OCI-M1 (cell line): ENCODE measurements around the gene DLG2.

ENCODE experiments used
- DNase-seq: peaks from one replicate; lab custom pipeline; 2025; lab: John Stamatoyannopoulos, UW

Gene DLG2

DNA sequence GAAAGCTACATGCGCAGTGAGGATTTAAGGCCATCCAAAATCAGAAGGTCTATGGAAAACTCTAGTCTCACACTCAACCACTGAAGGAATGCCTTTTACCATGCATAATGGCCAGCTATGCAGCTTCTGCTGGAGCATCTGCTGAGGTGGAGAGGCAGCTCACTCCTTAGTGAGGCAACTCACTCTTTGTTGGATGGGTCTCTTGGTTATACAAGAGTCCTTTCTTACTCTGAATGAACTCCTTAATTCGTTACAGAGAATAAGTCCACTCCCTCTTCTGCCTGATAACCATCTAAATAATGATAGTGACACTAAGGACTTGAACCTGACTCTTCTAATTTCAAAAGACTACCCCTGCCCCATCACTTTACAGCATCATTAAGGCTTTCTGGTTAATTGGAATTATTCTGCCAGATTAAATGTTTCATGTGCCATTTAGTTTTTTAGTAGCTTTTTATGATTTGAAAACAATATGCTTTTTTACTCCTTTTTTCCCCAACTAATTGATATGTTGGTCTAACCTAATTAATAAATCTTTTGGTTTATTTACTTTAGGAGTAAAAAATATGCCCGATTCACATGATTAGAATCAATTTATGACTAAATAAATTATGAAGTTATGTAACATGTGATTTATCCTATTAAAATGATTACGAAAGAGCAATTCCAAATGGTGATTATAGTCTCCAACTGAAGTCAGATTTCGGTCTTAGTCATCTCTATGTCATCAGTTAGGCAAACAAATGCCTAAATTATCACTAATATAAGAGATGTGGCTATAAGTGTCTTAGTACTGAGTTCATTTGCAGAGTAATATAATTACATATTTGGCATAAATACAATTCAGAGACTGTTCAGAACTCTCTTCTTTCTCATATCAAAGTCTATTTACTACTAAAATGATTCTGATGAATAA is 2054.3 kb downstream of the DLG2 start:
- DNase-seq, result no peak

DNA sequence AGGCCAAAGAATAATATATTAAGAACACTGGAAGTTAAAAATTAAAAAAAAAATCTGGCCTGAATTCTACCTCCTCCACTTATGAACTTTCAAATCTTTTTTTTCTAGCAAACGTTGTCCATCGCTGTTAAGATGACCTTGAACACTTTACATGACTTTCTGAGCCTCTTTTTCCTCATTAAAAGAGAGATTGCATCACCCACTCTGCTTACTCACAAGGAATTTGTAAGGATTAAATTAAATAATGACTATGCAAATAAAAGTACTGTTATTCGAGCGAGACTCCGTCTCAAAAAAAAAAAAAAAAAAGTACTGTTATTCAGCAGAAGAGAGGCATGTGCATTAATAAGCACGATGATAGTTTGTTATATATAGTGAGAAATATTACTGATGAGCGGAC is 2055.8 kb downstream of the DLG2 start:
- no peak for DNase-seq

DNA sequence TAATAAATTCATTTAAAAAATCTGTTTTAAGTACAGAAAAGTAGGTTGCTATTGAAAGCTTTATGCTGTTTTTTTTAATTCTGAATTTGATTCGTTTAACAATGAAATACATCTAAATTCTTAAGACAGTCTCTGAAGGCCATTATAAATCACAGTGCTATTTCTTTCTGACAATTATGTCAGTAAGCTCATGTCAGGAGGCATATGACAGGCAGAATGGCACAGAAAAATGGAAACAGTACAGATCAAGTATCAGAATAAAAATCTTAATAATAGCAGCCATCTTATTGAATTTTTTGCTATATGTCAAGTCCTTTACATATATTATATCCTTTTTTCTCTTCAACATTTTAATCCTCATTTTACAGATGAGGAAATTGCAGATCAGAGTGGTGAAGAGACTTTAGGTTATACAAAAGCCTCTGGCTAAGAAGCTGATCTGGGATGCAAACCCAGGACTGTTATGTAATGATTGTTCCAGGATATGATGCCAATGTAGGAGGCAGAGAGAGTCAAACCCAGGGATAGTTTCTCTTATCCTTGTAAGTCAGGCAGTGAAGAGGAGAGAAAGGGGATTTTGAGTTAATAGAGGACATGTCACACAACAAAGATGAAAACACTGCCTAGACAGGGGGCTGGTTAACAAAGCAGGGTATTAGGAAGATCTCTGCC is 2057.9 kb downstream of the DLG2 start:
- no peak for DNase-seq

- DNase-seq, result no peak
Measured at GRCh38 chr11:83568516-83568915, 2058.6 kb downstream of the DLG2 start.

DNA sequence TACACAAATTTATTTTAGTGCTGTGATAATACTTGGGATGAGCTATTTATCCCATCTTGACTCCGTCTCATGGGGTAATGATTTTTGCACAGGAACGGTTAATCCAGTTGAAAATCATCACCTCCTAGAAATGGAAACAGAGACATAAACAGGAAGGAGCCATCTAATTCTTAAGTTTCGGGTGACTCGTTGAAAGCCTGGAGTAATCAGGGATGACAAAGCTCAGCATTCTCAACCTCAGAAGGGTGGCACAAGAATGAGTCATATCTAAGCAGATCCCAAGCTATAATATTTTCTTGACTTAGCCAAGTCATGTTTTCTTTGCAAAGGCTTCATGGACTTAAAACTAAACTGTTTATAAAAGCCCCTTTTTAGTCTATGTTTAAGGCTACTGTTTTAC is 2060.2 kb downstream of the DLG2 start:
- DNase-seq, result no peak

- no peak for DNase-seq
Measured at GRCh38 chr11:83564870-83565269, 2062.3 kb downstream of the DLG2 start.

- DNase-seq, result no peak
Measured at GRCh38 chr11:83558281-83558680, 2068.9 kb downstream of the DLG2 start.

- no peak for DNase-seq
Measured at GRCh38 chr11:83557653-83558052, 2069.5 kb downstream of the DLG2 start.

GRCh38 chr11:83554876-83555275 is 2072.3 kb downstream of the DLG2 start:
- no peak for DNase-seq

GRCh38 chr11:83549984-83550667 is 2077.0 kb downstream of the DLG2 start:
- DNase-seq, result peak; percentile 32

GRCh38 chr11:83546368-83546767 is 2080.8 kb downstream of the DLG2 start:
- no peak for DNase-seq

DNA sequence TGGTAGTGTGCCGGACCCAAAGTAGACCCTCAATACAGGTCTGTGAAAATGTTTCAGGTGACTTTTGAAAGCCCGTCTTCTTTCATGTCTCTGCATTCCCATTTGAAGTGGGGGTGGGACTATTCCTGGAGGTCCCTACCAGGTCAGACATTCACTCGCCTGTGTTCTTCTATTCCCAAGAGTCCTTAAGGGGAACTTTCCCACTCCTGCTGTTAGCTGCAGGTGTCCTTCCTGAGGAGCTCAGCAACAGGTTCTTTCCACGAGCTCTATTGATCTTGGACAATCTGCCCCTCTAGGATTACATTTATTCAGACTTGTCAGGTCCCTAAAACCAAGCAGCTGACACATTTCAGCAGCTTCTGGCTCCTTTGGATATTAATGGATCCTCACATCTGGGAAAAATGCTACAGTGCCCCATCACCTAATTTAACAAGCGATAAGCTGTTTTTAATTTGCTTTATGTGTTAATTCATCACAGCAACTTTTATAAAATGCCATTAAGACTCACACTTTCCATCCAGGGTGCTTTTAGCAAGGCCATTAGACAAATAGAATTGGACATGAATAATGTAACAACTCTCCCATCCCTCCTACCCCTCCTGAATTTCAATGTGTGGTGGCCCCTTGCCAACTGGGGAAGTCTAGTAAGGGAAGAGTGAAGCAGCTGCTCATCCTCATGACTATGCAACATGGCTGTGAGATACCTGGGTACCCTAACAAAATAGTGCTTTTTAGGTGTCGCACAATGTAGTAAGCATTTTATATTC is 2081.5 kb downstream of the DLG2 start:
- DNase-seq, result no peak

GRCh38 chr11:83544846-83545245 is 2082.3 kb downstream of the DLG2 start:
- no peak for DNase-seq

DNA sequence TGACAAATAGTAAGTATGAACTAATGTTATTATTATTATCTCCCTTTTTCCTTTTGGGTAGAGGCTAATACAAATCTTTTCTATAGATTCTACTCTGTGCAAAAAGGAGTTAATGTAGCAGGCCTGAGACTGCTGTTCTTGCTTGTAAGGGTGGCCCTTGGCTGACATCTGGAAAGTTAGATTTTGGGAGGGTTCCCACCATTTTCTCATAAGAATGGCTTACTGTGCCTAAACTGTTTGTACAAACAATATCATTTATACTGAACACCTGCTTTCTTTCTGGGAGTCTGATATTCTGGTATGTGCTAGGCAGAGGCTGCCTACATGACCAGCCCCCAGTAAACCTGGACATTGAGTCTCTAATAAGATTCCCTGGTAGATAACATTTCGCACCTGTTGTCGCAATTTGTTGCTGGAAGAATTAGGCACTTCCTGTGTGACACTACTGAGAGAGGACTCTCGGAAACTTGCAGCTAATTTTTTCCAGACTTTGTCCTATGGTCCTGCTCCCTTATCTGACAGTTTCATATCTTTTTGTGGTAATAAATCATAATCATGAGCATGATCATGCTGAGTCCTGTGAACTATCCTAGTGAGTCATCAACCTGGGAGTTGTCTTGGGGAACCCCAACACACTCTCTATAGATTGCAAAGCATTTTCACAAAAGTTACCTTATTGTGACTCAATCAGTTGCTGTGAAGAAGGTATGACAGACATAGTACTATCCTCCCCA is 2083.3 kb downstream of the DLG2 start:
- DNase-seq, result no peak

GRCh38 chr11:83542861-83543260 is 2084.3 kb downstream of the DLG2 start:
- DNase-seq, result no peak

- no peak for DNase-seq
Measured at GRCh38 chr11:83540728-83541127, 2086.4 kb downstream of the DLG2 start.

DNA sequence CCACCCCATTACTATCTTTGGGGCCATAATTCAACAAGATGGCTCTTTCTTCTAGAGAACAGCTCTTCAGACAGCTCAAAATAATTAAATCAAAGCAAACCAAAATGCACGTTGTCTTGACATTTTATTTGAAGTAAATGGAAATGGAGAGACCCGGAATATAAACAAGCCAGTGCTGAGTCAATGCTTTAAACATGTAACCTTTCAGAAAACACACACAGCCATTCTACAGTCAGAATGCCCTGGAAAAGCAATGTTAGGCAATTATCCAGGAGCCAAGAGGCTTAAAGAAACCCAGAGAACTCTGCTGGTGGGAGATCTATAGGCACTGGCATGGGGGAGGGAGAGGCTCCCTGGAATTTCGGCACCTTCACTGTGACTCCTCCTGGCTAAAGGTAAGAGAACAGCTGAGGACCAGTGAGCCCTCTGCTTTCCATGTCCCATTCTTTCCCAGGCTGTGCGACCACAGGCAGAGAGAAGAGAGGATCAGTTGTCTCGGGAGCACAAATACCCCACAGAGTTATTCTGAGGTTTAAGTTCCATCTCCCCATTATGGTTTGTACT is 2086.9 kb downstream of the DLG2 start:
- no peak for DNase-seq

DNA sequence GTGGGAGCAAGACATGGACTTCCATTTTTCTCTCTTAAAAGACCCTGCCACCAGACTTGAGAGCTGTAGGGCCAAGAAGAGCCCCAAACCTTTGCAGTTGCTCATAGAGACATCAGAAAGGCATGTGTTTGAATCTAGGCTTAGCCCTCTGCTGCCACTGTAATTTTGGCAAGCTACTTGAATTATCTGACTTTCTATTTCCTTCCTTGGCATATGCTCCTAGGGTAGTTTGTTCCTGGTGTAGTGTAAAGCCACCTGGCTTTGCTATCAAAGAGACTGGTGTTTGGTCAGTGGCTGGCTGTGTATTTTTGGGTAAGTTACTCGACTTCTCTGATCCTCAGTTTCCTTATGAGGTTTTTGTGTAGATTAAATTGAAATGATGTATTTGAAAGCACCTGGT is 2088.9 kb downstream of the DLG2 start:
- DNase-seq, result no peak

DNA sequence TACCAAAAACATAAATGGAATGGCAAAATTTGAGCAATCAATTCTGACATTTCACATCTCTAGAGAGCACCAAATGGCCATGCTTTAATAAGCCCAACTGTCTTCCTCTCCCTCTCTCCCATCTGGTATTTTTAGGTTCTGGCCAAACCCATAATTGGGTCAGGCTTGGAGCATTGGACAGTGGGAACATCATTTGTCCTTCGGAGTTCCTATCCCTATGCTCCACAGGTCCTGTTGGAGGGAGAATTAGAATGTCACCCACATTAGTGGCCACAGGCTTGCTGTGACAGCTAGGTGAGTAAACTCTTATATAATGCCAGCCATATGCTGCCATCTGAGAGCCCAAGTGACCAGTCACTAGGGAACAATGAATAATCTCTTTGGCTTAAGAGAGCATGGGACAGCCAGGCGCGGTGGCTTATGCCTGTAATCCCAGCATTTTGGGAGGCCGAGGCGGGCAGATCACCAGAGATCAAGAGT is 2090.0 kb downstream of the DLG2 start:
- no peak for DNase-seq

- no peak for DNase-seq
Measured at GRCh38 chr11:83533166-83533565, 2094.0 kb downstream of the DLG2 start.

DNA sequence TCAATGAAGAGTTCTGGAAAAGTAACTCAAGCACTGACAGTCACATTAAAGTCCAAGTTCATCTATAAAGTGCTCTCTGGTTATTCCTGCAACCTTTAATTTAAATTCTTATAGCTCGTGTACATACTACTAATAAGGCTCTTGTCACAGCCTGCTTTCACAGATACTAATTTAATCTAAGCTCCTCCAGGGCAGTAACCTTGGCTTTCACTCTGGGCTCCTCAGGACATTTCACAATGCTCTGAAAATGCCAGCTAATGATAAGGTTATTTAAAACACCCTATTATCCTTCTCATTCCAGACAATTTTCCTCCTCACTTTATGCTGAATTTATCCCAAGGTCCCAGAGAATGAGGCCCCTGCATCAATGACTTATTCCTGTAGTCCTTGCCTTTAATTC is 2098.3 kb downstream of the DLG2 start:
- no peak for DNase-seq
